K562 (cell line): ENCODE data around the gene TKT. TPM values are rescaled to one million over a fixed set of nuclear protein-coding genes. Genes with fewer than 3 reads are reported as not detected.

Source experiments
- ATAC-seq: fragments of 200-7000 bp; cut with Tn5 transposase; 3 replicates; pipeline ENCODE4 v1.9.1; 2020; ENCODE audit warnings: moderate library complexity
- BruUV-seq: library from RNA; stranded (reverse); fragments of 400-500 nt; replicated peaks from 2 replicates; lab custom pipeline; 2021; lab: Mats Ljungman, UMichigan
- CTCF ChIA-PET: fragments of 300-600 bp; formaldehyde crosslinking; extraction: SDS; loops from one replicate; lab custom pipeline; 2021; ENCODE audit warnings: low intra/inter-chr PET ratio; lab: Yijun Ruan, JAX
- POLR2A ChIA-PET: fragments of 300-600, 350-650 bp; sonication (Branson Sonifier 250); formaldehyde crosslinking; extraction: SDS; loops from one replicate; lab custom pipeline; 2021; ENCODE audit warnings: antibody characterized with exemption, inconsistent platforms; lab: Yijun Ruan, JAX
- DNase-seq, 4 experiments: peaks; one replicate each; pipeline versions ENCODE4 v3.0.0 to v3.0.0-alpha.2; 2011 to 2018; ENCODE audit warnings: low spot score in 3 of 4, mixed read lengths in 3 of 4; ENCODE audit errors: extremely low read depth in 1 of 4
- FAIRE-seq: peaks from 2 replicates; lab custom pipeline; 2011; peaks lifted over from hg19 to GRCh38; lab: Jason Lieb, UNC
- H2AFZ ChIP-seq: 2 replicates; pipeline ENCODE4 v1.6.0; 2011; ENCODE audit warnings: low read depth, low read length, control low read depth, inconsistent platforms
- H3K27ac ChIP-seq: fragments of 200-600 bp; 3 replicates; pipeline ENCODE4 v1.8.0; 2011; ENCODE audit warnings: low read depth, mild to moderate bottlenecking, control low read depth, inconsistent platforms, low read length, moderate library complexity, mixed read lengths; ENCODE audit errors: extremely low read depth
- H3K27me3 ChIP-seq, 2 experiments: fragments of 300-600 bp in 1 of 2; 2 replicates in 1 of 2; 3 replicates in 1 of 2; pipeline versions ENCODE4 v1.6.0 to v1.8.0; 2011; ENCODE audit warnings: inconsistent platforms in 2 of 2, low read length in 2 of 2, mild to moderate bottlenecking in 1 of 2, mixed read lengths in 1 of 2, moderate library complexity in 1 of 2; ENCODE audit not compliant: control insufficient read depth in 2 of 2, insufficient read depth in 2 of 2
- H3K36me3 ChIP-seq: fragments of 300-600 bp; 3 replicates; pipeline ENCODE4 v1.8.0; 2011; ENCODE audit warnings: mild to moderate bottlenecking, low read length, inconsistent platforms; ENCODE audit not compliant: control insufficient read depth, insufficient read depth
- H3K4me1 ChIP-seq, 2 experiments: fragments of 200-600 bp in 1 of 2; replicated peaks in 1 of 2; 2 replicates in 1 of 2; 3 replicates in 1 of 2; pipeline versions ENCODE4 v1.5.1 to v1.8.0; 2011; ENCODE audit warnings: inconsistent platforms in 2 of 2, low read length in 2 of 2, mild to moderate bottlenecking in 1 of 2, mixed read lengths in 1 of 2, moderate library complexity in 1 of 2; ENCODE audit not compliant: control insufficient read depth in 2 of 2, insufficient read depth in 2 of 2
- H3K4me2 ChIP-seq: 2 replicates; pipeline ENCODE4 v1.6.1; 2011; ENCODE audit warnings: low read length, control low read depth, inconsistent platforms, mixed read lengths; ENCODE audit not compliant: insufficient read depth
- H3K4me3 ChIP-seq: fragments of 200-600 bp; sonication (generic), shearing (Covaris generic); 2 replicates; pipeline ENCODE4 v1.5.1; 2016; ENCODE audit warnings: control low read depth, inconsistent platforms
- H3K79me2 ChIP-seq: fragments of 200-600 bp; 3 replicates; pipeline ENCODE4 v1.8.0; 2011; ENCODE audit warnings: low read length, inconsistent platforms; ENCODE audit not compliant: control insufficient read depth, insufficient read depth
- H3K9ac ChIP-seq, 2 experiments: 2 replicates each; pipeline versions ENCODE4 v1.6.0 to v1.6.1; 2011; ENCODE audit warnings: low read depth in 2 of 2, low read length in 2 of 2, control low read depth in 1 of 2, inconsistent platforms in 1 of 2, mild to moderate bottlenecking in 1 of 2, mixed read lengths in 1 of 2; ENCODE audit not compliant: insufficient read depth in 1 of 2
- H3K9me1 ChIP-seq: one replicate; pipeline ENCODE4 v1.6.0; 2011; ENCODE audit warnings: inconsistent platforms, mild to moderate bottlenecking, low read length, moderate library complexity; ENCODE audit not compliant: control insufficient read depth, insufficient read depth
- H3K9me3 ChIP-seq: replicated peaks from 2 replicates; pipeline ENCODE4 v1.5.1; 2011; ENCODE audit warnings: low read depth, low read length, inconsistent platforms; ENCODE audit not compliant: control insufficient read depth, insufficient read depth
- H4K20me1 ChIP-seq: replicated peaks from 2 replicates; pipeline ENCODE4 v1.6.1; 2011; ENCODE audit warnings: low read length, inconsistent platforms, mixed read lengths; ENCODE audit not compliant: control insufficient read depth, insufficient read depth
- CCNT2 ChIP-seq: IDR thresholded peaks from 2 replicates; pipeline ENCODE4 v1.6.1; 2011; ENCODE audit warnings: borderline replicate concordance, low read depth, mild to moderate bottlenecking, moderate library complexity, mixed read lengths, low read length; ENCODE audit not compliant: insufficient read length; ENCODE audit errors: extremely low read depth
- CHD4 ChIP-seq: fragments of 200-600 bp; sonication (generic); IDR thresholded peaks from 3 replicates; pipeline ENCODE4 v1.6.1; 2012; ENCODE audit warnings: low read depth, mild to moderate bottlenecking, mixed read lengths, low read length, inconsistent platforms; ENCODE audit not compliant: insufficient read depth, insufficient replicate concordance, poor library complexity, severe bottlenecking
- CREB5 ChIP-seq: fragments of 250-450 bp; sonication (Bioruptor Pico); IDR thresholded peaks from 2 replicates; pipeline ENCODE4 v1.5.0; 2020; ENCODE audit warnings: mild to moderate bottlenecking
- HBP1 ChIP-seq: fragments of 450-650 bp; formaldehyde crosslinking; IDR thresholded peaks from 2 replicates; pipeline ENCODE4 v1.4.0; 2022; ENCODE audit warnings: missing genetic modification characterization
- HDAC3 ChIP-seq: fragments of 450-650 bp; IDR thresholded peaks from 2 replicates; pipeline ENCODE4 v1.6.1; 2018; ENCODE audit warnings: borderline replicate concordance, mild to moderate bottlenecking, moderate library complexity; ENCODE audit not compliant: partially characterized antibody
- HEY1 ChIP-seq: fragments of 250-450 bp; sonication (Bioruptor Pico); IDR thresholded peaks from 2 replicates; pipeline ENCODE4 v1.5.0; 2020; ENCODE audit warnings: mild to moderate bottlenecking, moderate library complexity, borderline replicate concordance
- HOXB6 ChIP-seq: fragments of 250-450 bp; sonication (Bioruptor Pico); IDR thresholded peaks from 2 replicates; pipeline ENCODE4 v1.5.1; 2022; ENCODE audit warnings: mild to moderate bottlenecking, borderline replicate concordance
- ID3 ChIP-seq, 2 experiments: fragments of 250-450 bp in 1 of 2; fragments of 450-650 bp in 1 of 2; sonication (Bioruptor Pico) in 1 of 2; IDR thresholded peaks; 2 replicates each; pipeline versions ENCODE4 v1.6.1 to v1.8.0; 2016 to 2021; ENCODE audit warnings: mild to moderate bottlenecking in 2 of 2, moderate library complexity in 2 of 2, missing compliant biosample characterization in 1 of 2, missing genetic modification characterization in 1 of 2
- LEF1 ChIP-seq: fragments of 450-650 bp; IDR thresholded peaks from 2 replicates; pipeline ENCODE4 v1.6.1; 2016; ENCODE audit warnings: mild to moderate bottlenecking
- MLX ChIP-seq, 2 experiments: fragments of 450-650 bp in 1 of 2; sonication (generic) in 1 of 2; formaldehyde crosslinking; conservative IDR thresholded peaks; 2 replicates each; pipeline versions ENCODE4 v1.4.0 to v1.8.1; 2020 to 2022; ENCODE audit warnings: mild to moderate bottlenecking in 1 of 2, missing genetic modification reagents in 1 of 2
- SNIP1 ChIP-seq: fragments of 450-650 bp; IDR thresholded peaks from 2 replicates; pipeline ENCODE4 v1.7.1; 2017; ENCODE audit warnings: low read depth, mild to moderate bottlenecking
- TBP ChIP-seq: optimal IDR thresholded peaks from 2 replicates; pipeline ENCODE3; 2011; ENCODE audit warnings: low read depth, low read length, improper control_type of control experiment
- ZNF354B ChIP-seq: fragments of 250-450 bp; sonication (Bioruptor Pico); IDR thresholded peaks from 2 replicates; pipeline ENCODE4 v1.4.0; 2020
- ZNF551 ChIP-seq: fragments of 250-450 bp; sonication (Bioruptor Pico); IDR thresholded peaks from 2 replicates; pipeline ENCODE4 v1.5.0; 2021; ENCODE audit warnings: mild to moderate bottlenecking, moderate library complexity
- ZNF830 ChIP-seq: fragments of 250-450 bp; sonication (Bioruptor Pico); IDR thresholded peaks from 2 replicates; pipeline ENCODE4 v1.5.0; 2021; ENCODE audit warnings: mild to moderate bottlenecking
- WGBS: fragments of 100-300 bp; shearing (Covaris generic); methylation state at CpG from one replicate; pipeline ENCODE4 v1.1.6; 2016; ENCODE audit warnings: low coverage, mixed read lengths; ENCODE audit not compliant: insufficient coverage; ENCODE audit errors: missing lambda C conversion rate; 5-methylcytosine and 5-hydroxymethylcytosine counted together
- in situ Hi-C: fragments of 300-500 bp; cut with MboI; formaldehyde crosslinking; loops from 4 replicates; pipeline ENCODE4 v1.15.0; 2018; ENCODE audit warnings: inconsistent platforms, mixed read lengths
- intact Hi-C: fragments of 100-400 bp; cut with micrococcal nuclease; formaldehyde crosslinking; loops from 2 replicates; pipeline ENCODE4 v1.14.2; 2022
- polyA plus RNA-seq, 8 experiments: library from polyadenylated mRNA; depleted of rRNA in 4 of 8; stranded (reverse) in 5 of 8; unstranded in 3 of 8; fragments of >200 nt; fragmentation: Nextera tagmentation in 2 of 8; fragmentation: Illumina TruSeq in 1 of 8; extraction: Ambion mirVana in 2 of 8; extraction: Trizol in 1 of 8; gene quantifications; 2 replicates each; pipeline versions ENCODE4 v1.2.1 to v1.2.3, GENCODE V29; 2011 to 2014; ENCODE audit warnings: inconsistent platforms in 1 of 8, missing spikeins in 1 of 8
- total RNA-seq, 7 experiments: library from RNA; depleted of rRNA in 6 of 7; stranded (reverse); fragments of >200 nt in 6 of 7; fragmentation: Illumina TruSeq in 2 of 7; extraction: Trizol in 2 of 7; gene quantifications; 2 replicates each; pipeline versions ENCODE4 v1.2.1 to v1.2.3, GENCODE V29; 2011 to 2021; ENCODE audit warnings: low replicate concordance in 1 of 7

Gene TKT
- total and polyA plus RNA-seq, 9 of the 15 experiments (the other 6 are each of a cell fraction or from before 2014, with no cell fraction given) = 58.1 to 401 (median 187) TPM

- H3K27ac ChIP-seq = no peak overlapping the region
- H3K9me3 ChIP-seq = no peaks in the 10 kb centered on the region
- ChIA-PET POLR2A (interaction anchor here (0.7 kb wide), 1 partner anchor 22 kb away, joined by 3 read pairs; no protein-coding TSS in a partner anchor), CTCF (no interaction called here)
- H3K4me1 ChIP-seq = peaks cover 0 to 3% of the 10 kb centered on the region in 2 experiments; a peak in 1 of 5 replicates
- in situ Hi-C loops = no loop called here
- no peak overlapping the region for H3K4me2 ChIP-seq
- peaks cover 8% of the 10 kb centered on the region for H4K20me1 ChIP-seq
- H2AFZ ChIP-seq = no peak overlapping the region
- peaks cover 39% of the 10 kb centered on the region for H3K36me3 ChIP-seq
- no peaks in the 10 kb centered on the region for H3K79me2 ChIP-seq
- DNase-seq = no peak
- H3K27me3 ChIP-seq = no peaks in the 10 kb centered on the region
- BruUV-seq = no TSS peak
- H3K9me1 ChIP-seq = no peaks in the 10 kb centered on the region
- intact Hi-C loops = loop anchor here (2.0 to 10.0 kb wide), 2 partner anchors 53 to 77 kb away; no protein-coding TSS in a partner anchor
- no peak for ATAC-seq
- no peak for FAIRE-seq
- TF ChIP-seq SNIP1 (no peak), MLX (CRISPR knock-in tag; conservative IDR thresholded peaks at IDR 0.05) (no peak), ZNF551 (CRISPR knock-in tag) (no peak), HDAC3 (no peak), ZNF830 (no peak), LEF1 (no peak), HBP1 (CRISPR knock-in tag) (no peak), CREB5 (CRISPR knock-in tag) (no peak), HOXB6 (CRISPR knock-in tag) (no peak), HEY1 (no peak), ID3 (CRISPR knock-in tag; IDR thresholded peaks at IDR 0.05) (no peak), ID3 (tag; IDR thresholded peaks at IDR 0.05) (no peak), ZNF354B (CRISPR knock-in tag) (no peak), TBP (no peak), CCNT2 (no peak), CHD4 (no peak)
- H3K4me3 ChIP-seq = no peak overlapping the region
- WGBS = 61% methylated on average over 3 of the region's 3 CpGs
- H3K9ac ChIP-seq = no peak overlapping the region
Measured at GRCh38 chr3:53221827-53222182, 34.0 kb downstream of the TKT start.
